GM23248 (cell line): ENCODE measurements around the gene TOX2. TPM values are rescaled to one million over a fixed set of nuclear protein-coding genes. Genes with fewer than 3 reads are reported as not detected.
A peak's percentile ranks its signal among the peaks of the same experiment; 100 is the strongest.

Source experiments
- DNase-seq: peaks from one replicate; pipeline ENCODE4 v3.0.0-alpha.2; 2015
- H2AFZ ChIP-seq: fragments of 200-600 bp; sonication (generic); 2 replicates; pipeline ENCODE4 v1.6.1; 2016; ENCODE audit warnings: antibody characterized with exemption
- H3F3A ChIP-seq: fragments of 200-600 bp; sonication (generic); 2 replicates; pipeline ENCODE4 v1.6.1; 2016; ENCODE audit warnings: mild to moderate bottlenecking, antibody characterized with exemption, mixed run types; ENCODE audit not compliant: insufficient read depth
- H3K27ac ChIP-seq: fragments of 200-600 bp; sonication (generic); 2 replicates; pipeline ENCODE4 v1.5.1; 2016; ENCODE audit warnings: mild to moderate bottlenecking
- H3K27me3 ChIP-seq: fragments of 200-600 bp; sonication (generic); replicated peaks from 2 replicates; pipeline ENCODE4 v1.6.1; 2016; ENCODE audit warnings: mild to moderate bottlenecking; ENCODE audit not compliant: insufficient read depth
- H3K36me3 ChIP-seq: fragments of 200-600 bp; sonication (generic); 2 replicates; pipeline ENCODE4 v1.6.1; 2016; ENCODE audit warnings: low read depth, mild to moderate bottlenecking
- H3K4me1 ChIP-seq: fragments of 200-600 bp; sonication (generic); 2 replicates; pipeline ENCODE4 v1.6.1; 2016; ENCODE audit warnings: mild to moderate bottlenecking; ENCODE audit not compliant: insufficient read depth
- H3K4me2 ChIP-seq: fragments of 200-600 bp; sonication (generic); one replicate; pipeline ENCODE4 v1.6.1; 2016; ENCODE audit warnings: mild to moderate bottlenecking; ENCODE audit not compliant: unreplicated experiment
- H3K4me3 ChIP-seq: fragments of 200-600 bp; sonication (generic); 2 replicates; pipeline ENCODE4 v1.5.1; 2016; ENCODE audit warnings: mild to moderate bottlenecking
- H3K79me2 ChIP-seq: fragments of 200-600 bp; sonication (generic); 2 replicates; pipeline ENCODE4 v1.6.1; 2016; ENCODE audit warnings: mild to moderate bottlenecking; ENCODE audit not compliant: insufficient read depth
- H3K9ac ChIP-seq: fragments of 200-600 bp; sonication (generic); 2 replicates; pipeline ENCODE4 v1.6.1; 2016; ENCODE audit warnings: mild to moderate bottlenecking
- H3K9me2 ChIP-seq: fragments of 200-600 bp; sonication (generic); 2 replicates; pipeline ENCODE4 v1.6.1; 2016; ENCODE audit warnings: mixed run types, mild to moderate bottlenecking, moderate library complexity; ENCODE audit not compliant: insufficient read depth
- H3K9me3 ChIP-seq: fragments of 200-600 bp; sonication (generic); one replicate; pipeline ENCODE4 v1.6.1; 2017; ENCODE audit warnings: low read depth
- H4K20me1 ChIP-seq: fragments of 200-600 bp; sonication (generic); 2 replicates; pipeline ENCODE4 v1.6.0; 2016; ENCODE audit not compliant: insufficient read depth
- EZH2 ChIP-seq: fragments of 200-600 bp; sonication (generic); IDR thresholded peaks from 2 replicates; pipeline ENCODE4 v1.6.1; 2018; ENCODE audit warnings: antibody characterized with exemption, mild to moderate bottlenecking; ENCODE audit not compliant: insufficient read depth, poor library complexity, severe bottlenecking
- EZH2phosphoT487 ChIP-seq: fragments of 200-600 bp; sonication (generic); IDR thresholded peaks from 2 replicates; pipeline ENCODE4 v1.6.1; 2018; ENCODE audit warnings: antibody characterized with exemption, moderate library complexity, mild to moderate bottlenecking, low read depth; ENCODE audit not compliant: insufficient read depth
- WGBS, 2 experiments: methylation state at CpG; one replicate each; pipeline ENCODE4 v1.1.6; 2015 to 2017; ENCODE audit warnings: low lambda C conversion rate in 2 of 2, low coverage in 1 of 2; ENCODE audit errors: missing lambda C conversion rate in 2 of 2; 5-methylcytosine and 5-hydroxymethylcytosine counted together
- in situ Hi-C: fragments of 300-500 bp; cut with MboI; formaldehyde crosslinking; loops from 2 replicates; pipeline ENCODE4 v1.15.0; 2020
- polyA plus RNA-seq: library from polyadenylated mRNA; unstranded; fragments of >200 nt; fragmentation: Nextera tagmentation; extraction: Ambion mirVana; gene quantifications from 2 replicates; pipeline ENCODE4 v1.2.1, GENCODE V29; 2016
- total RNA-seq: library from RNA; depleted of rRNA; stranded (reverse); fragments of >200 nt; shearing (Covaris generic); gene quantifications from 2 replicates; pipeline ENCODE4 v1.2.3, GENCODE V29; 2014

TOX2 gene
- total and polyA plus RNA-seq, 2 experiments from 2014 or later: 0.97 to 15.9 TPM

- Histone ChIP-seq H3K9me2 (no peaks in the 10 kb centered on the region), H3K27ac (no peak overlapping the region), H3K4me1 (peaks cover 11% of the 10 kb centered on the region), H3F3A (peaks cover 19% of the 10 kb centered on the region; the same call in 1 of the 2 replicates), H3K4me3 (no peak overlapping the region), H3K79me2 (no peaks in the 10 kb centered on the region), H3K4me2 (no peak overlapping the region), H3K9ac (no peak overlapping the region), H3K36me3 (no peaks in the 10 kb centered on the region), H3K9me3 (no peaks in the 10 kb centered on the region), H3K27me3 (no peaks in the 10 kb centered on the region; the same call in 1 of the 2 replicates), H2AFZ (no peak overlapping the region), H4K20me1 (no peaks in the 10 kb centered on the region)
- WGBS, 2 experiments: 89 to 91% methylated on average over 11 of the region's 11 CpGs
- DNase-seq: no peak
- in situ Hi-C loops: no loop called here
- TF ChIP-seq EZH2: no peak
- TF ChIP-seq EZH2phosphoT487: no peak
Measured at GRCh38 chr20:44017211-44017610, 102.6 kb downstream of the TOX2 start.

DNA sequence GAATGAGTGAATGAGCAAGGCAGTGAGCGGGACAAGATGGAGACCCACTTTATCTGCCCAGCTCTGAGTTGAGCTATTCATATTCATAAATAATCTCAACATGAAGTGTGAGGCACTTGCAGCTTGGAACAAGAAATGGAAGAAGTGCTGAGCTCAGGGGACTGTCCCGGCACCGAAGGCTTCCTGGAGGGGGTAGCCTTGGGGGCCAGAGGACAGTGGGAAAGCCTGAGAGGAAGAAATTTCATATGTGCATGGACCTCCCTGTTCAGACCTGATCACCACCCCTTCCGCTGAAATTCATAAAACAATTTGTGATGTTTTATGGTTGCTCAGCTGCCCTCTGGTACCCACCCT lies 103.2 kb downstream of the TOX2 start:
- in situ Hi-C loops: no loop called here
- no peaks in the 10 kb centered on the region for H3K9me3 ChIP-seq
- DNase-seq: no peak
- H3K4me3 ChIP-seq: no peak overlapping the region; the same call in 1 of the 2 replicates
- H3K9ac ChIP-seq: no peak overlapping the region
- H3K27me3 ChIP-seq: no peaks in the 10 kb centered on the region; the same call in 1 of the 2 replicates
- 41 to 44% methylated on average over 4 of the region's 4 CpGs for WGBS, 2 experiments
- peaks cover 11% of the 10 kb centered on the region for H3K4me1 ChIP-seq
- H4K20me1 ChIP-seq: no peaks in the 10 kb centered on the region
- H3K4me2 ChIP-seq: peak overlapping the region; percentile 80
- TF ChIP-seq EZH2phosphoT487 (no peak), EZH2 (no peak)
- H2AFZ ChIP-seq: no peak overlapping the region
- H3K79me2 ChIP-seq: no peaks in the 10 kb centered on the region
- H3K27ac ChIP-seq: no peak overlapping the region
- no peaks in the 10 kb centered on the region for H3K36me3 ChIP-seq
- H3K9me2 ChIP-seq: no peaks in the 10 kb centered on the region
- H3F3A ChIP-seq: peaks cover 19% of the 10 kb centered on the region; the same call in 1 of the 2 replicates

DNA sequence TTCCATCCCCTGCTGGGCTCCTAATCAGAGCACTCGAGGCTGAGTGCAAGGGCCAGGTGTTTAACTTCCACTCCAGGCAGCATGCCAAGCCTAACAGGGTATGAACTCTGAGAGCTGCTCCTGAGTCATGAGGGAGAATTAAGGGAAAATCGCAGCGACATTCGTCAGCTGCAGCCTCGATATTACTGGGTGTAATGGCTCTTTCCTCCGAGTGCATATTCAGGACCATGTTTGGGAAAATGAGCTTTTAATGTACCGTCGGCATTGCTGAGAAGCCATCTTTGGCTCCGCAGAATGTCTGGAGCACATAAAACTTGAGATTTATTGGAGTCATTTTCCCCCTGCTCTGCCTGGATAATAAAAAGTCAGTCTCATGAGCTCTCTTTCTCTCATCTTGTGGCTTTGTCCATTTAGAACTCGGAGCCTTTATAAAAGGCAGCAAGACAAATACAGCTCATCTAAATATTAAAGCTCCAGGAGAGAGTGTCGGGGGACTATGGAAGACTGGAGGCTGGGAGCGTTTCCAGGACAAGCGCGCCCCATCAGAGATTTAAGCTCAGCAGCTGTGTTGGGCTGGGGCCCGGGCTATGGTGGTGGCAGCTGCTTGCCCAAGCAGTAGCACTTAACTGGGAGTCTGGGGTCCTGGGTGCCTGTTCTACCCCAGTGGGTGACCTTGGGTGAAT lies 103.7 kb downstream of the TOX2 start:
- Histone ChIP-seq H3K9me2 (no peaks in the 10 kb centered on the region), H3K79me2 (no peaks in the 10 kb centered on the region), H3K9ac (peak overlapping the region; percentile 6; the same call in 1 of the 2 replicates), H3K4me2 (peak overlapping the region; percentile 80), H4K20me1 (no peaks in the 10 kb centered on the region), H3K27ac (peak overlapping the region; percentile 21; the same call in 1 of the 2 replicates), H3K27me3 (no peaks in the 10 kb centered on the region; the same call in 1 of the 2 replicates), H3K9me3 (no peaks in the 10 kb centered on the region), H3F3A (peaks cover 19% of the 10 kb centered on the region; the same call in 1 of the 2 replicates), H2AFZ (peak overlapping the region; percentile 68), H3K36me3 (no peaks in the 10 kb centered on the region), H3K4me3 (peak overlapping the region; percentile 57), H3K4me1 (peaks cover 11% of the 10 kb centered on the region)
- WGBS, 2 experiments: 4% methylated on average over 15 of the region's 15 CpGs
- DNase-seq: peak; percentile 90
- TF ChIP-seq EZH2phosphoT487 (no peak), EZH2 (no peak)
- in situ Hi-C loops: no loop called here

DNA sequence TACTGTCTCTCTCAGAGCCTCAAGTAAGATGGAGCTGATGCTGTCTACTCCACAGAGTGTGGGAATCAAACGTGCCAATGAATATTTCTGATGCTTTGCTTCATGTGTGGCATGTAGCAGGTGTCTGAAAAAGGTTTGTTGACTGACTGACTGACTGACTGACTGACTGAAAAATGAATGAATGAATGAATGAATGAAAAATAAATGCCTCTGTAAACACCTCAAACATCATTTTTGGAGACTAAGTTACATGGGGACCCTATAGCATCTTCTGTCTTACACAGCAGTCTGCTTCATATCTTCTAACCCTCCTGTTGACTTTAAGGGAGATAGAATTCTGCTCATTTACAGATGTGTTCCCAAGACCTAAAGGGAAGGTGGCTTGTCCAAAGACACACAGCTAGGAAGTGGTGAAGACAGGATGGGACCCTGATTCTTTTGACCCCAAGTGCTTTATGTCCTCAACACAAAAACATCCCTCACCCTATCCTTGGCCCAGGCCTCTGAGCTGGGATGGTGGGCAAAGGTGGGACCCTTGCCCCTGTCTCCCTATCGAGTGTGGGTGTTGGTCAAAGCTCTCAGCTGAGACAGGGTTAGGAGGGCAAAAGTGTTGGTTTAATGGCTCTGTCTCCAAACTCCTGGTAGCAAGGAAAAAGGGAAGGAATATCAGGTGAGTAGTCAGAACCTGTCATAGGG lies 104.4 kb downstream of the TOX2 start:
- Histone ChIP-seq H2AFZ (peak overlapping the region; percentile 68; the same call in 1 of the 2 replicates), H3K9me2 (no peaks in the 10 kb centered on the region), H3K9ac (no peak overlapping the region), H3K27me3 (no peaks in the 10 kb centered on the region; the same call in 1 of the 2 replicates), H4K20me1 (no peaks in the 10 kb centered on the region), H3F3A (peaks cover 19% of the 10 kb centered on the region; the same call in 1 of the 2 replicates), H3K36me3 (no peaks in the 10 kb centered on the region), H3K4me3 (peak overlapping the region; percentile 57), H3K79me2 (no peaks in the 10 kb centered on the region), H3K9me3 (no peaks in the 10 kb centered on the region), H3K27ac (no peak overlapping the region), H3K4me2 (peak overlapping the region; percentile 80), H3K4me1 (peaks cover 11% of the 10 kb centered on the region)
- TF ChIP-seq EZH2 (no peak), EZH2phosphoT487 (no peak)
- WGBS, 2 experiments: 48 to 53% methylated on average over 2 of the region's 2 CpGs
- in situ Hi-C loops: no loop called here
- DNase-seq: no peak
